NCI-H2081 (cell line): ENCODE measurements around the gene GGTLC2.
A peak's percentile ranks its signal among the peaks of the same experiment; 100 is the strongest.

Experiments
- DNase-seq, 2 experiments: peaks; one replicate each; lab custom pipeline; 2025; lab: John Stamatoyannopoulos, UW

GGTLC2 gene

GRCh38 chr22:22691716-22692701 lies 47.6 kb downstream of the GGTLC2 start:
- DNase-seq, result no peak

- DNase-seq, result peak; percentile 50 to 56
Observed at GRCh38 chr22:22692707-22693530, 48.5 kb downstream of the GGTLC2 start.

- DNase-seq, result no peak
Observed at GRCh38 chr22:22693531-22693884, 49.1 kb downstream of the GGTLC2 start.

DNA sequence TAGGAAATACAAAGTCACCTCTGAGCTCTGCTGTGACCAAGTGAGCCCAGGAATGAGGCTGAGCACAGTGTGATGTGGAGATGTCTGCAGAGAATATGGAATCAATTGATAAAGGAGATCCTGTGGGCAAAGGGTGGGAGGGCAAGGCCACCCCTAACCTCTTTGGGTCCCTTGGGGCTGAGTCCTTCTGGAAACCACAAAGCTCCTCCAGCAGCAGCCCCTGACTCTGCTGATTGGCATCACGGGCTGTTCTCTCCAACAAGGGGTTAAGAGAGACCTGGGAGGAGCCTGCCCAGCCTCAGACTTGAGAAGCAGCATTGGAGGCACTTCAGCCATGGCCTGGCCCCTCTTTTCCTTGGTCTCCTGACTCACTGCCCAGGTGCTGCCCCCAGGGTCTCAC lies 49.7 kb downstream of the GGTLC2 start:
- DNase-seq, result no peak

DNA sequence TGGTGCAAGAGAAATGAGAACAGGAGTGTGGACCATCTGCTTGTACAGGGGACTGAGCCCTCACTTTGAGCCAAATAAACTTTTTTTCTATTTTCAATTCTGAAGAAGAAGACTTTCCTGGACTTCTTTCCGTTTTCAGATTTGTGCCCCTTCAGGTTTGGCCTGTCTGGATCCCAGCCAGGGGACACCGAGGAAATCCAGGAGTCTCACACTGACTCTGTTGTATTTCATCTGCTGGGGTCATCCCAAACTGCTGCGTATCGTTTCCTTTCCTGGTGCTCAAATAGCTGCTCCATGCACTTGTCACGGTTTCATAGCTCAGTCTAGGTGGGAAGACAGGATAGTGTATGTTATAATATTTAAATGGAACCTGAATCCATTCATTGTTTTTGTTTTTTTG lies 51.7 kb downstream of the GGTLC2 start:
- no peak for DNase-seq
